Measurements from ENCODE around the gene RPL29. TPM values are rescaled to one million over a fixed set of nuclear protein-coding genes. Genes with fewer than 3 reads are reported as not detected.

The RPL29 gene
- total RNA-seq, 1 donor from 2014 or later = 588 TPM

DNA sequence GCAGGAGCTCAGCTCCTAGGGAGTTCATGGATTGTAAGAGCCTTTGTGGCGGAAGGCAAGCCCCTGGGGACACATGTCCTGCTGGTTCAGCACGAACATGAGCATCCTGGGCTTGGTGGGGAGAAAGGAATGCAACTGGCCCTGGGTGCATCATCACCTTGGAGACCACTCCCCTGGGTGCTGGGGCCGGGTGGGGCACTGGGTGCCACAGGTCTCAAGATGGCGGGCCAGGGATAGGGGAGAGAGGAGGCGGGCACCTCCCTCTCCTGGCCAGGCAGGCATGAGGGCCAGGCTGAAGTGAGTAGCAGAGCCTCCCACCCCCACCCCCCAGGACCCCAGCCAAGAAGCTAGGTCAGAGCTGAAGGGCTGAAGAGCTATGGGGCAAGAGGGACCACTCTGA lies 29.2 kb downstream of the RPL29 start:
- peak; percentile 49 for DNase-seq

DNA sequence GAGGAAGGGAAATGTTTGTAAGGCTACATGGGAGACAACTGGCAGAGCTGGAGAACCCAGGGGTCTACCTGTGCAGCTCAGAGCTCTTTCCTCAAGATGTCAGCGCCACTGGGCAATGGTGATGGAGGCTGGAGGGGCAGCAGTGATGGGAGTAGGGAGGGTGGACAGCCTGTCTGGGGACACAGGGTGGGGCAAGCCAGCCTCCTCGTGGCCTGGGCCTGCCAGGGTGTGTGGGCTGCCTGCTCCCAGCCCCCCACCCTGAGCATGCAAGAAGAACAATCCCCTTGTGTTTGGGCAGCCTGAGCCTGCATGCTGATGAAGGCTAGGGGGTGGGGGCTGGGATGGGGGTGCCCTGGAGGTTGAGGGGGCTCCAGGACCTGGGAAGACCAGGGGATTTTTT lies 29.7 kb downstream of the RPL29 start:
- DNase-seq = no peak

More for the DNA sequence above, 29.2 kb downstream of the RPL29 start:
- Mint-ChIP-seq H3K27ac (ENCODE audit: unreplicated experiment) (peak overlapping the region; percentile 100), H3K36me3 (ENCODE audit: unreplicated experiment) (peaks cover 14% of the 10 kb centered on the region), H3K9me3 (ENCODE audit: unreplicated experiment) (peaks cover 43% of the 10 kb centered on the region), H3K4me1 (ENCODE audit: low read depth, unreplicated experiment) (peaks cover 33% of the 10 kb centered on the region), H3K4me3 (ENCODE audit: unreplicated experiment) (peak overlapping the region; percentile 98), H3K27me3 (ENCODE audit: unreplicated experiment) (peaks cover 36% of the 10 kb centered on the region)
- TF ChIP-seq, protein P1, sequence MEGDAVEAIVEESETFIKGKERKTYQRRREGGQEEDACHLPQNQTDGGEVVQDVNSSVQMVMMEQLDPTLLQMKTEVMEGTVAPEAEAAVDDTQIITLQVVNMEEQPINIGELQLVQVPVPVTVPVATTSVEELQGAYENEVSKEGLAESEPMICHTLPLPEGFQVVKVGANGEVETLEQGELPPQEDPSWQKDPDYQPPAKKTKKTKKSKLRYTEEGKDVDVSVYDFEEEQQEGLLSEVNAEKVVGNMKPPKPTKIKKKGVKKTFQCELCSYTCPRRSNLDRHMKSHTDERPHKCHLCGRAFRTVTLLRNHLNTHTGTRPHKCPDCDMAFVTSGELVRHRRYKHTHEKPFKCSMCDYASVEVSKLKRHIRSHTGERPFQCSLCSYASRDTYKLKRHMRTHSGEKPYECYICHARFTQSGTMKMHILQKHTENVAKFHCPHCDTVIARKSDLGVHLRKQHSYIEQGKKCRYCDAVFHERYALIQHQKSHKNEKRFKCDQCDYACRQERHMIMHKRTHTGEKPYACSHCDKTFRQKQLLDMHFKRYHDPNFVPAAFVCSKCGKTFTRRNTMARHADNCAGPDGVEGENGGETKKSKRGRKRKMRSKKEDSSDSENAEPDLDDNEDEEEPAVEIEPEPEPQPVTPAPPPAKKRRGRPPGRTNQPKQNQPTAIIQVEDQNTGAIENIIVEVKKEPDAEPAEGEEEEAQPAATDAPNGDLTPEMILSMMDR (IDR thresholded peaks at IDR 0.05; ENCODE audit: partially characterized antibody, unreplicated experiment) = no peak

DNA sequence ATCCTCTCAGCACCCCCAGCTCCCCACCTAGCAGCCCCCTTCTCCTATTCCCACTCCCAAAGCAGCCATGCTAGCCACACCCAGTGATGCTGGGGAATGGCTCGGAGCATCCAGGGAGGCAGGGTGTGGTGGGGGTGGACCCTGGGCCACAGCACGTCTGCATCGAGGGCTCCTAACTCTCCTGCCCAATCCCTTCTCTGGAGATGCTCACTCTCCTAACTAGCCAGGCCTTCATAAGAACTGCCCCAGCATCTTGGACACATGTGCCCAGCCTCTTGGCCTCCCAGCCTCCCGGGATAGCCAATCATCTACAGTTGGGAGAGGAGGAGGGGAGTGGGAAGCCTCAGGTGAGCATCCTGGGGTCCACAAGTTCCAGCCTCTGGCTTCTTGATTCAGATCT lies 31.2 kb downstream of the RPL29 start:
- peak overlapping the region; percentile 98 for H3K4me3 Mint-ChIP-seq (ENCODE audit: unreplicated experiment)
- peaks cover 49% of the 10 kb centered on the region for H3K9me3 Mint-ChIP-seq (ENCODE audit: unreplicated experiment)
- H3K36me3 Mint-ChIP-seq (ENCODE audit: unreplicated experiment) = peaks cover 14% of the 10 kb centered on the region
- peak overlapping the region; percentile 100 for H3K27ac Mint-ChIP-seq (ENCODE audit: unreplicated experiment)
- TF ChIP-seq, protein P1 (IDR thresholded peaks at IDR 0.05; ENCODE audit: partially characterized antibody, unreplicated experiment) = no peak
- H3K4me1 Mint-ChIP-seq (ENCODE audit: low read depth, unreplicated experiment) = peaks cover 37% of the 10 kb centered on the region
- H3K27me3 Mint-ChIP-seq (ENCODE audit: unreplicated experiment) = peaks cover 43% of the 10 kb centered on the region
- no peak for DNase-seq

More for the DNA sequence above, 29.7 kb downstream of the RPL29 start:
- Mint-ChIP-seq H3K4me1 (ENCODE audit: low read depth, unreplicated experiment) (peaks cover 38% of the 10 kb centered on the region), H3K36me3 (ENCODE audit: unreplicated experiment) (peaks cover 14% of the 10 kb centered on the region), H3K27ac (ENCODE audit: unreplicated experiment) (peak overlapping the region; percentile 100), H3K4me3 (ENCODE audit: unreplicated experiment) (peak overlapping the region; percentile 98), H3K27me3 (ENCODE audit: unreplicated experiment) (peaks cover 36% of the 10 kb centered on the region), H3K9me3 (ENCODE audit: unreplicated experiment) (peaks cover 48% of the 10 kb centered on the region)
- TF ChIP-seq, protein P1 (IDR thresholded peaks at IDR 0.05; ENCODE audit: partially characterized antibody, unreplicated experiment) = no peak

DNA sequence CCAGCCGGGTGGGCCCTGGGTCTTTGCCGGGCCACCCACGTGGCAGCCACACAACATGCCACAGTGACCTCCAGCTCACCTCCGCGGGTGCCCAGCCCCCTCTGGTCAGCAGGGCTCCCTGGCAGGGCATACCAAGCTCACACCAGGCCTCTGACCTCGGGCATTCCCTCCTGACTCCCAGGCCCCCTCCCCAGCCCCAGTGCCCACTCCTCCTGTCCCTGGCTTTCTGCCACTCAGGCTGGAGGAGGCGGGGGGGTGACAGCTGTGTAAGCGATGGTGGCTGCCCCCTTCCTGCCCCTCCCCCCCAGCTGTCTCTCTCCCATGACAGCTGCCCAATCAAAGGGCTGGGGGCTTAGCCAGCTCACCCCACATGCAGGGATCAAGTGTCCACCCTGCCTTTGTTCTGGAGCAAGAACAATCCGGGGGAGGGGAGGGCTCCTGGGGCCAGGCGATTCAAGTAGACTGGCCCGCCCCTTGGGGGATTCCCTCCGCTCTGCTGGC lies 31.7 kb downstream of the RPL29 start:
- Mint-ChIP-seq H3K4me3 (ENCODE audit: unreplicated experiment) (peak overlapping the region; percentile 98), H3K36me3 (ENCODE audit: unreplicated experiment) (peaks cover 11% of the 10 kb centered on the region), H3K27me3 (ENCODE audit: unreplicated experiment) (peaks cover 42% of the 10 kb centered on the region), H3K9me3 (ENCODE audit: unreplicated experiment) (peaks cover 48% of the 10 kb centered on the region), H3K27ac (ENCODE audit: unreplicated experiment) (peak overlapping the region; percentile 100), H3K4me1 (ENCODE audit: low read depth, unreplicated experiment) (peaks cover 34% of the 10 kb centered on the region)
- TF ChIP-seq, protein P1 (IDR thresholded peaks at IDR 0.05; ENCODE audit: partially characterized antibody, unreplicated experiment) = no peak
- DNase-seq = peak; percentile 77

DNA sequence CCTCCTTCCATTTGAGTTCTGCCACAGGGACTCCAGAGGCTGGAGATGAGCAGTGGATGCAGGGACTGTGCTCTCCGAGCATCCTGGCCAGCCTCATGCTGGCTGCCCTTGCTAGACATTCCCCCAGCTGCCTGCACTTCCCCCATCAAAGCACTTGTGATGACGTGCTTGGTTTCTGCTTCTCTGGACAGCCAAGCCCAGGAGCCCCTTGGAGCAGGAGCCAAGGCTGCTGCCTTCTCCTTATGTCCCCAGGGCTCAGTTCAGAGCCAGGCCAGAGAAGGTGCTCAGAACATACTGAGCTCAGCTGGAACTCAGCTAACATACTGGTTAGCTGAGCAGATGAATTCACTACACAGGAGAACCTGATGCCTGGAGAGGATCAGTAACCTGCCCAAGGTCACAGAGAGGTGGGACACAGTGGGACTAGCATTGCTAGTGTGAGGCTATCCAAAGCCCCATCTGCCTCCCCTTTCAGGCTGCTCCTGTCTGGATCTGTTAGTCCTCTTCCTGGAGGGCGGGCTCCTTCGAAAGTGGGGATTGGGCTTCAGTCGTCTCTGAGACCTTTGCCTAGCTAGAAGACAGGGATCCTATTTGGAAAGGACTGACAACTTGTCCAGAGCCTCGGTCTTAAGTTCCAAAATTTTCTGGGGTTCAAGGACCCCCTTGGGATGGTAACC lies 32.7 kb downstream of the RPL29 start:
- DNase-seq = no peak
- peaks cover 9% of the 10 kb centered on the region for H3K36me3 Mint-ChIP-seq (ENCODE audit: unreplicated experiment)
- H3K27ac Mint-ChIP-seq (ENCODE audit: unreplicated experiment) = peak overlapping the region; percentile 100
- peaks cover 40% of the 10 kb centered on the region for H3K27me3 Mint-ChIP-seq (ENCODE audit: unreplicated experiment)
- TF ChIP-seq, protein P1 (IDR thresholded peaks at IDR 0.05; ENCODE audit: partially characterized antibody, unreplicated experiment) = no peak
- peaks cover 43% of the 10 kb centered on the region for H3K9me3 Mint-ChIP-seq (ENCODE audit: unreplicated experiment)
- peaks cover 30% of the 10 kb centered on the region for H3K4me1 Mint-ChIP-seq (ENCODE audit: low read depth, unreplicated experiment)
- H3K4me3 Mint-ChIP-seq (ENCODE audit: unreplicated experiment) = peak overlapping the region; percentile 98

All from glutamatergic neuron (in vitro differentiated cells).